Testis (tissue), 3 donors: ENCODE results near the gene SLC6A8. TPM values are rescaled to one million over a fixed set of nuclear protein-coding genes. Genes with fewer than 3 reads are reported as not detected.
"Not testable (repeated sequence)": the region's sequence is repeated elsewhere in the genome, so short reads cannot be mapped to it uniquely, and the experiment has no call there.

Experiments
- DNase-seq: peaks from one replicate; pipeline ENCODE4 v3.0.0-alpha.2; 2019
- H3K27ac ChIP-seq, 2 donors: fragments of 200-600 bp; sonication (generic); one replicate each; pipeline ENCODE4 v1.5.1; 2019
- H3K27me3 ChIP-seq: fragments of 200-600 bp; sonication (generic); one replicate; pipeline ENCODE4 v1.5.1; 2019
- H3K36me3 ChIP-seq: fragments of 200-600 bp; sonication (generic); one replicate; pipeline ENCODE4 v1.5.1; 2017; ENCODE audit warnings: low read depth; ENCODE audit errors: missing control alignments
- H3K4me1 ChIP-seq: fragments of 200-600 bp; sonication (generic); one replicate; pipeline ENCODE4 v1.5.1; 2019
- H3K4me3 ChIP-seq, 2 donors: fragments of 200-600 bp; sonication (generic); one replicate each; pipeline ENCODE4 v1.5.1; 2017 to 2019
- H3K9me3 ChIP-seq: fragments of 200-600 bp; sonication (generic); one replicate; pipeline ENCODE4 v1.5.1; 2017
- CTCF ChIP-seq, 3 experiments: fragments of 450-650 bp in 2 of 3; fragments of 200-600 bp in 1 of 3; sonication (generic) in 1 of 3; IDR thresholded peaks; one replicate each; pipeline ENCODE4 v1.5.1; 2016 to 2019; ENCODE audit warnings: antibody characterized with exemption in 3 of 3, mild to moderate bottlenecking in 2 of 3, moderate library complexity in 1 of 3
- POLR2A ChIP-seq: fragments of 450-650 bp; IDR thresholded peaks from one replicate; pipeline ENCODE4 v1.6.1; 2017; ENCODE audit warnings: antibody characterized with exemption, mild to moderate bottlenecking, moderate library complexity
- WGBS, 2 donors: methylation state at CpG; one replicate each; pipeline ENCODE4 v1.1.5; 2018; 5-methylcytosine and 5-hydroxymethylcytosine counted together
- intact Hi-C: fragments of 100-400 bp; cut with DNase I; formaldehyde crosslinking; loops from one replicate; pipeline ENCODE4 v1.15.1; 2023; ENCODE audit warnings: low total_unique reads
- polyA plus RNA-seq: library from polyadenylated mRNA; stranded (reverse); fragments of 350-450 nt; fragmentation: Illumina TruSeq; extraction: RNeasy Lipid Tissue Mini Kit (QIAGEN cat#74804); gene quantifications from one replicate; pipeline ENCODE4 v1.2.3, GENCODE V29; 2014; ENCODE audit warnings: low read depth, low replicate concordance; ENCODE audit not compliant: insufficient read depth
- total RNA-seq, 2 donors: library from RNA; depleted of rRNA; stranded (reverse); fragments of >200 nt; gene quantifications; one replicate each; pipeline ENCODE4 v1.2.3, GENCODE V29; 2016

SLC6A8 gene
- total and polyA plus RNA-seq, 3 donors from 2014 or later: 73.5 to 107 (median 91.3) TPM

- TF ChIP-seq POLR2A (no peak), CTCF (IDR thresholded peaks at IDR 0.05) (no peak)
- Histone ChIP-seq H3K27ac (no peak overlapping the region), H3K4me1 (peaks cover 3% of the 10 kb centered on the region), H3K36me3 (no peaks in the 10 kb centered on the region), H3K27me3 (no peaks in the 10 kb centered on the region), H3K4me3 (no peak overlapping the region), H3K9me3 (no peaks in the 10 kb centered on the region)
- DNase-seq: no peak
- WGBS, 2 donors: 92 to 98% methylated on average over 8 to 14 of the region's 18 CpGs
- intact Hi-C loops: no loop called here
Observed at GRCh38 chrX:153704021-153704526, 16.3 kb downstream of the SLC6A8 start.

- DNase-seq, H3K27me3 ChIP-seq, H3K4me1 ChIP-seq, intact Hi-C loops, H3K36me3 ChIP-seq, H3K9me3 ChIP-seq, H3K4me3 ChIP-seq, H3K27ac ChIP-seq: not testable (repeated sequence)
- 70 to 82% methylated on average over 2 to 11 of the region's 12 CpGs for WGBS, 2 donors
Observed at GRCh38 chrX:153704631-153705402, 17.1 kb downstream of the SLC6A8 start.

GRCh38 chrX:153705403-153706060 is 17.8 kb downstream of the SLC6A8 start:
- DNase-seq, H3K4me1 ChIP-seq, H3K9me3 ChIP-seq, H3K4me3 ChIP-seq, H3K27me3 ChIP-seq, H3K36me3 ChIP-seq, intact Hi-C loops, H3K27ac ChIP-seq: not testable (repeated sequence)
- 88 to 100% methylated on average over 3 to 13 of the region's 18 CpGs for WGBS, 2 donors

- Histone ChIP-seq H3K9me3 (no peaks in the 10 kb centered on the region), H3K36me3 (no peaks in the 10 kb centered on the region), H3K27ac (no peak overlapping the region), H3K4me1 (peaks cover 3% of the 10 kb centered on the region), H3K4me3 (no peak overlapping the region), H3K27me3 (no peaks in the 10 kb centered on the region)
- intact Hi-C loops: no loop called here
- no peak for DNase-seq
- TF ChIP-seq POLR2A: no peak
- no peak for TF ChIP-seq CTCF (IDR thresholded peaks at IDR 0.05)
- 80 to 94% methylated on average over 7 of the region's 9 CpGs for WGBS, 2 donors
Observed at GRCh38 chrX:153706799-153707198, 19.1 kb downstream of the SLC6A8 start.

GRCh38 chrX:153707406-153707805 is 19.7 kb downstream of the SLC6A8 start:
- H3K4me1 ChIP-seq: peaks cover 3% of the 10 kb centered on the region
- WGBS, 2 donors: 86 to 89% methylated on average over 1 to 6 of the region's 6 CpGs
- intact Hi-C loops: no loop called here

More at GRCh38 chrX:153707406-153707805, 19.7 kb downstream of the SLC6A8 start:
- Histone ChIP-seq H3K4me3 (no peak overlapping the region), H3K27me3 (no peaks in the 10 kb centered on the region), H3K9me3 (no peaks in the 10 kb centered on the region), H3K36me3 (no peaks in the 10 kb centered on the region), H3K27ac (no peak overlapping the region)
- no peak for DNase-seq
- TF ChIP-seq CTCF (IDR thresholded peaks at IDR 0.05) (no peak), POLR2A (no peak)
